ENCODE data around the gene HAND2. TPM values are rescaled to one million over a fixed set of nuclear protein-coding genes. Genes with fewer than 3 reads are reported as not detected.

HAND2 gene
- total RNA-seq, 6 experiments from 2014 or later: 0.35 to 3.7 (median 0.51) TPM

GRCh38 chr4:173501592-173502150 lies 28.4 kb downstream of the HAND2 start:
- no peaks in the 10 kb centered on the region; the same call in 1 of the 2 replicates for H3K4me1 Mint-ChIP-seq (ENCODE audit: low read depth)
- DNase-seq: no peak
- peaks cover 3% of the 10 kb centered on the region; the same call in 1 of the 2 replicates for H3K9me3 Mint-ChIP-seq
- no peak for TF ChIP-seq CTCF (IDR thresholded peaks at IDR 0.05)
- H3K27ac Mint-ChIP-seq: no peak overlapping the region
- H3K36me3 Mint-ChIP-seq (ENCODE audit: low read depth): no peaks in the 10 kb centered on the region
- no peak overlapping the region for H3K4me3 Mint-ChIP-seq
- H3K27me3 Mint-ChIP-seq (ENCODE audit: insufficient read depth): peaks cover 23% of the 10 kb centered on the region

DNA sequence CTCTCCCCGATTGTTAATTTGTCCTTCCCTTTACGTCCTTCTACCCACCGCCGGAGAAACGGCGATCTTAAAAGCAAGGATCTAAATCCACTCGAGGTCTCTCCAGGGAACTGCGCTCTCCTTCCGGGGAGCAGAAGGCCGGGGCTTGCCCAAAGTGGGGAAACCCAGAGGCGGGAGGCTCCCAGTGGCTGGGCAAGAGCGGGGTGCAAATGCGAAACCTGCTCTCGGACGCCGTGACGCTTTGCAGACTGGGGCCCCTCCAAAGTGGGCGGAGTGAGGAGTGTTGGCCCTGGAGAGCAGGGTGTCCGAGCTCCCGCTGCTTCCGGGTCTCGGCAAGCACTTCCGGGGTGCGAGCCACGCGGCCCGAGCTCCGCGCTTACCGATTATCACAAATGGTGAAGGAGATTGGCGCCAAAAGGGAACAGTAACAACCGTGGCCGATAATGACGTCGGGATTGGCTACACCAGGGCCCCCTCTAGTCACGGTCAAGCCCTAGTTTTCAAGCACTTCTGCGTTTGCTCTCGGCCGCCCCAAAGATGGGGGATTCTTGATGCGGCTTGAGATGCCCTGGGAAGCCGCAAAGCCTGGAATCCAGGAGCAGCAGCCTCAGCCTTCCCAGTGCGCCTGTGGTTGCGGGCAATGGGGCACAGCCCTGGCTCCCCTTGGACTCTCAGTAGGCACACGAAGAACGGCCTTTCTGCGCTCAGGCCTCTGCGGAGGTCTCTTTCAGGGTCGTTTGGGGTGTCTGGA lies 29.0 kb downstream of the HAND2 start:
- Mint-ChIP-seq H3K27me3 (ENCODE audit: insufficient read depth) (peaks cover 24% of the 10 kb centered on the region), H3K36me3 (ENCODE audit: low read depth) (no peaks in the 10 kb centered on the region), H3K9me3 (peaks cover 3% of the 10 kb centered on the region; the same call in 1 of the 2 replicates), H3K4me1 (ENCODE audit: low read depth) (no peaks in the 10 kb centered on the region; the same call in 1 of the 2 replicates), H3K27ac (no peak overlapping the region), H3K4me3 (no peak overlapping the region)
- TF ChIP-seq CTCF (IDR thresholded peaks at IDR 0.05): no peak
- no peak for DNase-seq

DNA sequence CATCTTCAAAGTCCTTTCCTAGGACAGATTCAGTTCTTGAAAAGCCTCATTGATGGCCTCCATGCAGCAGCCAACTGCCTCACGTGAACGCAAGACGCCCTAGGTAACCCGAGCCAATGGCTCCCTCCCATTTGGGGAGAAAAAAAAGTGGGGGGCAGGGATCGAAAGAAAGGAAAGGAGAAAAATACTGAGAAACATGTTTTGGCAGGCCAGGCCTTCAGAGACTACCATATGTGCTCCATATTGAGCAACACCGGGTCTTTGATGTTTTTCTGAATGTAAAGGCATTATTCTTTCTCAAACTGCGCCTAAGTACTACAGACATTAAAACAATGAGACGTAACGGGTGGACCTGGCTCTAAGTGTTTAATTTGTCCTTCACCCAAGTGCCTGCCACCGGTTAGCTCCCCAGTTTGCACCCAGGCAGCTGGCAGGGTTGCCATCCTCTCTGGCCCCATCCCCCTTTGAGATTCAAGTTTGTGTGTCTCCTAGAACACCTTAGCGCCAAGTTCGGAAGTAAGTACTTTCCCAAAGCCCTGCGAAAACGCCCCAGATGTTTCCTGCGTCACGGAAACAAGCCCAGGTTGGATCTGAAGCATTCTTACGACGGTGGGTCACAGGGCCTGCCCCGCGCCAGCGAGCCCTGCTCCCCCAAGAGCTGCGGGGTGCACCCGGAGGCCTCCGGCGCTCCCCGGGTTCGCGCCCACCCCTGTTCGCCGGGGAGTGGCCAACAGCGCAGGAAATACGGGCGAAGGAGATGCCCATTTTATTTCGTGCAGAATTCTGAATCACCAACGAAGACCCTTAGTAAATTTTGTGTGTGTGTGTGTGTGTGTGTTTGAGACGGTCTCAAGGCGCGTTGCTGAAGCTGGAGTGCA lies 30.1 kb downstream of the HAND2 start:
- no peaks in the 10 kb centered on the region; the same call in 1 of the 2 replicates for H3K4me1 Mint-ChIP-seq (ENCODE audit: low read depth)
- H3K27me3 Mint-ChIP-seq (ENCODE audit: insufficient read depth): peaks cover 27% of the 10 kb centered on the region
- no peak overlapping the region for H3K4me3 Mint-ChIP-seq
- no peaks in the 10 kb centered on the region for H3K36me3 Mint-ChIP-seq (ENCODE audit: low read depth)
- DNase-seq: no peak
- TF ChIP-seq CTCF (IDR thresholded peaks at IDR 0.05): no peak
- no peak overlapping the region for H3K27ac Mint-ChIP-seq
- H3K9me3 Mint-ChIP-seq: peaks cover 3% of the 10 kb centered on the region; the same call in 1 of the 2 replicates

- TF ChIP-seq CTCF (IDR thresholded peaks at IDR 0.05): no peak
- no peak overlapping the region for H3K4me3 Mint-ChIP-seq
- peaks cover 30% of the 10 kb centered on the region for H3K27me3 Mint-ChIP-seq (ENCODE audit: insufficient read depth)
- H3K36me3 Mint-ChIP-seq (ENCODE audit: low read depth): no peaks in the 10 kb centered on the region
- no peak overlapping the region for H3K27ac Mint-ChIP-seq
- peaks cover 10% of the 10 kb centered on the region for H3K4me1 Mint-ChIP-seq (ENCODE audit: low read depth)
- peaks cover 3% of the 10 kb centered on the region; the same call in 1 of the 2 replicates for H3K9me3 Mint-ChIP-seq
- no peak for DNase-seq
These were observed 31.3 kb downstream of the HAND2 start for GRCh38 chr4:173498771-173499170.

DNA sequence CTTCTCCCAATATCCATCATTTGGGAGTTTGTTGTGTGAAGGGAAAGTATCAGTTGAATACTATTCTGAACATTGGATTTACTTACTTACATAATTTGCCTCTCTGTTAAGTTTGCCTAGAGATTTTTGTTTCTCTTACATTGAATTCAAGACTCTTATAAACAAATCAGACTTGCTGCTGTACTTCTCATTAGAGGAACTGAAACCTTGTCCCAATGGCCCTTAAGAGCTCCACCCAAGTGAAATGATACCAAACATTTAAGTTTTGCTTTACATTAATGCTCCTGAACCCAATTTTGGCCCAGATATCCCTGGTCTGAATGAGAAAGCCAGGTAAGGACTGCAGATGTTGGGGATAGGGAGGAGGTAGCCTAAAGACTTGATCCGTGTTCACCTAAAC lies 32.0 kb downstream of the HAND2 start:
- Mint-ChIP-seq H3K27me3 (ENCODE audit: insufficient read depth) (peaks cover 30% of the 10 kb centered on the region), H3K27ac (no peak overlapping the region), H3K9me3 (peaks cover 3% of the 10 kb centered on the region; the same call in 1 of the 2 replicates), H3K4me1 (ENCODE audit: low read depth) (peaks cover 10% of the 10 kb centered on the region), H3K4me3 (no peak overlapping the region), H3K36me3 (ENCODE audit: low read depth) (no peaks in the 10 kb centered on the region)
- DNase-seq: no peak
- no peak for TF ChIP-seq CTCF (IDR thresholded peaks at IDR 0.05)
